ENCODE measurements around the gene CRNKL1. TPM values are rescaled to one million over a fixed set of nuclear protein-coding genes. Genes with fewer than 3 reads are reported as not detected.

Gene CRNKL1
- polyA plus RNA-seq, 3 donors: 4.0 to 7.4 (median 5.9) TPM

- no peak overlapping the region for H3K4me3 Mint-ChIP-seq
- WGBS (ENCODE audit: insufficient coverage): 89% methylated on average over 5 of the region's 6 CpGs
- H3K27ac Mint-ChIP-seq: no peak overlapping the region
- Histone ChIP-seq H3K27me3 (ENCODE audit: control insufficient read depth in 2 of 2, insufficient read depth in 2 of 2, low read length in 2 of 2) (no peaks in the 10 kb centered on the region), H3K4me2 (replicated peaks; ENCODE audit: extremely low read depth, low read length, poor library complexity, severe bottlenecking) (no peak overlapping the region), H2AFZ (ENCODE audit: insufficient read depth, low read depth, low read length, poor library complexity, severe bottlenecking) (no peak overlapping the region), H3K36me3 (replicated peaks in 1 of 2; ENCODE audit: control insufficient read depth in 1 of 2, insufficient read depth in 2 of 2, low read length in 2 of 2) (no peaks in the 10 kb centered on the region), H3K9me3 (replicated peaks in 1 of 2; ENCODE audit: control insufficient read depth in 1 of 2, insufficient read depth in 1 of 2, low read length in 2 of 2) (no peaks in the 10 kb centered on the region), H3K79me2 (ENCODE audit: insufficient read depth, low read length) (no peaks in the 10 kb centered on the region), H3K27ac (ENCODE audit: low read depth in 1 of 2, low read length in 2 of 2) (no peak overlapping the region), H4K20me1 (ENCODE audit: insufficient read depth, low read length) (no peaks in the 10 kb centered on the region), H3K9ac (ENCODE audit: insufficient read depth, low read length, poor library complexity, severe bottlenecking) (no peak overlapping the region), H3K4me3 (replicated peaks in 1 of 3; ENCODE audit: low read depth in 2 of 3, low read length in 3 of 3) (no peak overlapping the region), H3K4me1 (ENCODE audit: control insufficient read depth in 1 of 2, insufficient read depth in 2 of 2, low read length in 2 of 2) (peaks cover 7% of the 10 kb centered on the region in 2 donors)
- H3K36me3 Mint-ChIP-seq: no peaks in the 10 kb centered on the region
- intact Hi-C loops (cut with micrococcal nuclease): no loop called here
- H3K27me3 Mint-ChIP-seq (ENCODE audit: low read depth in 3 of 3): peaks cover 1 to 8% (median 5%) of the 10 kb centered on the region in 3 donors
- no peak for TF ChIP-seq CTCF (IDR thresholded peaks at IDR 0.05)
- peaks cover 12% of the 10 kb centered on the region for H3K4me1 Mint-ChIP-seq
- no peak for DNase-seq
- H3K9me3 Mint-ChIP-seq: no peaks in the 10 kb centered on the region
These were observed 8.2 kb upstream of the CRNKL1 start for GRCh38 chr20:20060234-20060998.

- no peak for DNase-seq
- no peak for TF ChIP-seq CTCF (IDR thresholded peaks at IDR 0.05)
- Mint-ChIP-seq H3K4me3 (peak overlapping the region; percentile 99), H3K4me1 (peaks cover 18% of the 10 kb centered on the region), H3K9me3 (no peaks in the 10 kb centered on the region), H3K27ac (peak overlapping the region; percentile 96 to 98 (median 98)), H3K36me3 (peaks cover 36 to 38% of the 10 kb centered on the region in 2 donors), H3K27me3 (ENCODE audit: low read depth in 3 of 3) (peaks cover 0 to 1% (median 0%) of the 10 kb centered on the region in 3 donors)
- Histone ChIP-seq H3K9me3 (replicated peaks in 1 of 2; ENCODE audit: control insufficient read depth in 1 of 2, insufficient read depth in 1 of 2, low read length in 2 of 2) (no peaks in the 10 kb centered on the region), H3K27ac (ENCODE audit: low read depth in 1 of 2, low read length in 2 of 2) (peak overlapping the region; percentile 76 to 92), H2AFZ (ENCODE audit: insufficient read depth, low read depth, low read length, poor library complexity, severe bottlenecking) (peak overlapping the region; percentile 96), H4K20me1 (ENCODE audit: insufficient read depth, low read length) (no peaks in the 10 kb centered on the region), H3K4me3 (replicated peaks in 1 of 3; ENCODE audit: low read depth in 2 of 3, low read length in 3 of 3) (peak overlapping the region; percentile 81 to 96 (median 91)), H3K36me3 (replicated peaks in 1 of 2; ENCODE audit: control insufficient read depth in 1 of 2, insufficient read depth in 2 of 2, low read length in 2 of 2) (peaks cover 34 to 38% of the 10 kb centered on the region in 2 donors), H3K9ac (ENCODE audit: insufficient read depth, low read length, poor library complexity, severe bottlenecking) (peak overlapping the region; percentile 88), H3K4me1 (ENCODE audit: control insufficient read depth in 1 of 2, insufficient read depth in 2 of 2, low read length in 2 of 2) (peaks cover 17 to 21% of the 10 kb centered on the region in 2 donors), H3K4me2 (replicated peaks; ENCODE audit: extremely low read depth, low read length, poor library complexity, severe bottlenecking) (peak overlapping the region; percentile 78), H3K79me2 (ENCODE audit: insufficient read depth, low read length) (peaks cover 22% of the 10 kb centered on the region), H3K27me3 (ENCODE audit: control insufficient read depth in 2 of 2, insufficient read depth in 2 of 2, low read length in 2 of 2) (no peaks in the 10 kb centered on the region)
- intact Hi-C loops (cut with micrococcal nuclease): loop anchor here in 1 of 2 donors (1.0 to 10.0 kb wide), 2 partner anchors 34 to 1073 kb away; partner anchors contain the start of genes KIZ and NAA20
- 2% methylated on average over 12 of the region's 13 CpGs for WGBS (ENCODE audit: insufficient coverage)
These were observed 546 bp downstream of the CRNKL1 start for GRCh38 chr20:20051767-20052073.
